Endothelial cell of umbilical vein (primary cell): Measurements from ENCODE around the gene CXCR4. TPM values are rescaled to one million over a fixed set of nuclear protein-coding genes. Genes with fewer than 3 reads are reported as not detected.

ENCODE experiments used
- BruUV-seq: library from RNA; stranded (reverse); fragments of 400-500 nt; replicated peaks from 2 replicates; lab custom pipeline; 2021; lab: Mats Ljungman, UMichigan
- CTCF ChIA-PET: fragments of 300-600, 350-600 bp; sonication (Branson Sonifier 250); formaldehyde crosslinking; loops from one replicate; lab custom pipeline; 2021; ENCODE audit warnings: antibody characterized with exemption, inconsistent platforms; lab: Charles Lee
- POLR2A ChIA-PET: fragments of 300-600, 350-600 bp; sonication (Branson Sonifier 250); formaldehyde crosslinking; loops from one replicate; lab custom pipeline; 2021; ENCODE audit warnings: antibody characterized with exemption, inconsistent platforms; lab: Charles Lee
- DNase-seq: peaks from one replicate; pipeline ENCODE4 v3.0.0-alpha.2; 2011; ENCODE audit warnings: low read depth, low spot score
- FAIRE-seq: peaks from 2 replicates; lab custom pipeline; 2011; peaks lifted over from hg19 to GRCh38; lab: Jason Lieb, UNC
- H2AFZ ChIP-seq: 2 replicates; pipeline ENCODE4 v1.6.0; 2012; ENCODE audit warnings: low read depth, low read length, control low read depth, inconsistent platforms
- H3K27ac ChIP-seq: 2 replicates; pipeline ENCODE4 v1.5.1; 2011; ENCODE audit warnings: low read depth, mild to moderate bottlenecking, control low read depth, low read length, moderate library complexity; ENCODE audit not compliant: insufficient read depth
- H3K27me3 ChIP-seq, 2 experiments: 2 replicates each; pipeline versions ENCODE4 v1.6.0 to v1.6.1; 2011; ENCODE audit warnings: low read length in 2 of 2, mixed read lengths in 1 of 2; ENCODE audit not compliant: control insufficient read depth in 2 of 2, insufficient read depth in 2 of 2
- H3K36me3 ChIP-seq, 2 experiments: 2 replicates in 1 of 2; 3 replicates in 1 of 2; pipeline ENCODE4 v1.5.1; 2011; ENCODE audit warnings: low read length in 2 of 2, mild to moderate bottlenecking in 1 of 2, moderate library complexity in 1 of 2; ENCODE audit not compliant: control insufficient read depth in 2 of 2, insufficient read depth in 2 of 2; ENCODE audit errors: extremely low read depth in 1 of 2
- H3K4me1 ChIP-seq: 3 replicates; pipeline ENCODE4 v1.5.1; 2011; ENCODE audit warnings: mild to moderate bottlenecking, low read length; ENCODE audit not compliant: control insufficient read depth, insufficient read depth; ENCODE audit errors: extremely low read depth
- H3K4me2 ChIP-seq: 2 replicates; pipeline ENCODE4 v1.6.1; 2011; ENCODE audit warnings: low read length, control low read depth, mixed read lengths; ENCODE audit not compliant: insufficient read depth
- H3K4me3 ChIP-seq, 3 experiments: fragments of 200-600 bp in 1 of 3; sonication (generic), shearing (Covaris generic) in 1 of 3; replicated peaks in 1 of 3; 2 replicates each; pipeline ENCODE4 v1.5.1; 2011 to 2016; ENCODE audit warnings: control low read depth in 3 of 3, low read length in 3 of 3, mild to moderate bottlenecking in 2 of 3, inconsistent platforms in 1 of 3, low read depth in 1 of 3, moderate library complexity in 1 of 3; ENCODE audit not compliant: insufficient read depth in 1 of 3
- H3K79me2 ChIP-seq: 2 replicates; pipeline ENCODE4 v1.6.0; 2012; ENCODE audit warnings: low read length, inconsistent platforms; ENCODE audit not compliant: control insufficient read depth, insufficient read depth
- H3K9ac ChIP-seq: replicated peaks from 2 replicates; pipeline ENCODE3; 2011; ENCODE audit warnings: low read length, control low read depth; ENCODE audit not compliant: insufficient read depth; ENCODE audit errors: extremely low read depth
- H3K9me1 ChIP-seq: replicated peaks from 3 replicates; pipeline ENCODE4 v1.6.0; 2011; ENCODE audit warnings: mild to moderate bottlenecking, low read length; ENCODE audit not compliant: control insufficient read depth, insufficient read depth; ENCODE audit errors: extremely low read depth
- H3K9me3 ChIP-seq: replicated peaks from 2 replicates; pipeline ENCODE4 v1.5.1; 2012; ENCODE audit warnings: low read length, inconsistent platforms; ENCODE audit not compliant: control insufficient read depth, insufficient read depth
- H4K20me1 ChIP-seq: replicated peaks from 2 replicates; pipeline ENCODE3; 2011; ENCODE audit warnings: mild to moderate bottlenecking, low read length; ENCODE audit not compliant: control insufficient read depth, insufficient read depth; ENCODE audit errors: extremely low read depth
- CTCF ChIP-seq, 2 donors: IDR thresholded peaks; 1 replicate in 1 of 2; 2 replicates in 1 of 2; pipeline ENCODE4 v1.5.1; 2011; ENCODE audit warnings: low read length in 2 of 2, mild to moderate bottlenecking in 2 of 2, moderate library complexity in 2 of 2, control low read depth in 1 of 2, inconsistent platforms in 1 of 2, low read depth in 1 of 2; ENCODE audit not compliant: insufficient read depth in 1 of 2; ENCODE audit errors: extremely low read depth in 1 of 2
- FOS ChIP-seq: IDR thresholded peaks from 2 replicates; pipeline ENCODE4 v1.6.1; 2011; ENCODE audit warnings: mild to moderate bottlenecking, low read length, moderate library complexity, borderline replicate concordance; ENCODE audit not compliant: insufficient read depth
- JUN ChIP-seq: IDR thresholded peaks from 2 replicates; pipeline ENCODE4 v1.6.1; 2011; ENCODE audit warnings: borderline replicate concordance, low read depth; ENCODE audit not compliant: insufficient read length, insufficient read depth
- MYC ChIP-seq: IDR thresholded peaks from one replicate; pipeline ENCODE4 v1.6.1; 2011; ENCODE audit warnings: mild to moderate bottlenecking, low read depth, low read length
- POLR2A ChIP-seq: IDR thresholded peaks from 2 replicates; pipeline ENCODE4 v1.6.1; 2012; ENCODE audit warnings: low read depth, mild to moderate bottlenecking, control low read depth, low read length
- POLR2AphosphoS5 ChIP-seq: IDR thresholded peaks from 2 replicates; pipeline ENCODE4 v1.6.1; 2012; ENCODE audit warnings: low read depth, mild to moderate bottlenecking, control low read depth, low read length, moderate library complexity; ENCODE audit not compliant: insufficient read depth
- dilution Hi-C: fragments of 300-500 bp; cut with MboI; formaldehyde crosslinking; loops from one replicate; pipeline ENCODE4 v1.15.0; 2019; ENCODE audit warnings: low sequenced_read_pairs; ENCODE audit not compliant: extremely low pct_ligation_motif_present
- intact Hi-C: fragments of 100-400 bp; cut with micrococcal nuclease; formaldehyde crosslinking; loops from one replicate; pipeline ENCODE4 v1.10.0; 2022
- polyA plus RNA-seq, 4 experiments: library from polyadenylated mRNA; depleted of rRNA in 3 of 4; stranded (reverse) in 3 of 4; unstranded in 1 of 4; fragments of >200 nt; gene quantifications; 2 replicates each; pipeline versions ENCODE4 v1.2.1 to v1.2.3, GENCODE V29; 2011 to 2012; ENCODE audit warnings: missing spikeins in 1 of 4
- total RNA-seq: library from RNA; stranded (reverse); gene quantifications from 2 replicates; pipeline ENCODE4 v1.2.3, GENCODE V29; 2021
- TF ChIP-seq, protein P1 (sequence below): IDR thresholded peaks from 2 replicates; pipeline ENCODE4 v1.6.1; 2011; ENCODE audit not compliant: insufficient read depth, insufficient read length

The CXCR4 gene
- total and polyA plus RNA-seq, 2 donors (not counting 3 experiments of a cell fraction or from before 2014, with no cell fraction given), result 42.2 to 52.4 TPM

GRCh38 chr2:136137982-136138381 is 20.0 kb upstream of the CXCR4 start:
- no peak overlapping the region for H3K9ac ChIP-seq
- intact Hi-C loops, result no loop called here
- H3K27ac ChIP-seq, result no peak overlapping the region
- no peaks in the 10 kb centered on the region for H3K79me2 ChIP-seq
- no peak overlapping the region for H3K4me2 ChIP-seq
- H3K9me3 ChIP-seq, result no peaks in the 10 kb centered on the region
- no peak for DNase-seq
- H4K20me1 ChIP-seq, result no peaks in the 10 kb centered on the region
- peaks cover 0 to 2% of the 10 kb centered on the region in 2 experiments for H3K27me3 ChIP-seq
- no peaks in the 10 kb centered on the region for H3K9me1 ChIP-seq
- TF ChIP-seq POLR2A, result no peak
- no peak for TF ChIP-seq JUN
- no peak for TF ChIP-seq FOS
- no peak for TF ChIP-seq CTCF (IDR thresholded peaks at IDR 0.05; ENCODE audit: extremely low read depth in 1 of 2, insufficient read depth in 1 of 2, low read depth in 1 of 2, low read length in 2 of 2)
- no peak for TF ChIP-seq POLR2AphosphoS5
- TF ChIP-seq, protein P1, sequence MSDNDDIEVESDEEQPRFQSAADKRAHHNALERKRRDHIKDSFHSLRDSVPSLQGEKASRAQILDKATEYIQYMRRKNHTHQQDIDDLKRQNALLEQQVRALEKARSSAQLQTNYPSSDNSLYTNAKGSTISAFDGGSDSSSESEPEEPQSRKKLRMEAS, result no peak
- no peak for TF ChIP-seq MYC
- CTCF ChIA-PET, result no interaction called here
- no peak overlapping the region for H3K4me3 ChIP-seq
- no TSS peak for BruUV-seq
- H2AFZ ChIP-seq, result no peak overlapping the region
- no peaks in the 10 kb centered on the region for H3K4me1 ChIP-seq
- POLR2A ChIA-PET, result no interaction called here
- FAIRE-seq, result no peak
- no peaks in the 10 kb centered on the region for H3K36me3 ChIP-seq
- dilution Hi-C loops, result no loop called here
